HL-60/S4 (cell line): Measurements from ENCODE around the gene CDR2.
"Not testable (repeated sequence)": the region's sequence is repeated elsewhere in the genome, so short reads cannot be mapped to it uniquely, and the experiment has no call there.

ENCODE experiments used
- in situ Hi-C: fragments of 300-500 bp; cut with MboI; formaldehyde crosslinking; loops from 2 replicates; pipeline ENCODE4 v1.14.3; 2022; ENCODE audit warnings: low sequenced_read_pairs

CDR2 gene

DNA sequence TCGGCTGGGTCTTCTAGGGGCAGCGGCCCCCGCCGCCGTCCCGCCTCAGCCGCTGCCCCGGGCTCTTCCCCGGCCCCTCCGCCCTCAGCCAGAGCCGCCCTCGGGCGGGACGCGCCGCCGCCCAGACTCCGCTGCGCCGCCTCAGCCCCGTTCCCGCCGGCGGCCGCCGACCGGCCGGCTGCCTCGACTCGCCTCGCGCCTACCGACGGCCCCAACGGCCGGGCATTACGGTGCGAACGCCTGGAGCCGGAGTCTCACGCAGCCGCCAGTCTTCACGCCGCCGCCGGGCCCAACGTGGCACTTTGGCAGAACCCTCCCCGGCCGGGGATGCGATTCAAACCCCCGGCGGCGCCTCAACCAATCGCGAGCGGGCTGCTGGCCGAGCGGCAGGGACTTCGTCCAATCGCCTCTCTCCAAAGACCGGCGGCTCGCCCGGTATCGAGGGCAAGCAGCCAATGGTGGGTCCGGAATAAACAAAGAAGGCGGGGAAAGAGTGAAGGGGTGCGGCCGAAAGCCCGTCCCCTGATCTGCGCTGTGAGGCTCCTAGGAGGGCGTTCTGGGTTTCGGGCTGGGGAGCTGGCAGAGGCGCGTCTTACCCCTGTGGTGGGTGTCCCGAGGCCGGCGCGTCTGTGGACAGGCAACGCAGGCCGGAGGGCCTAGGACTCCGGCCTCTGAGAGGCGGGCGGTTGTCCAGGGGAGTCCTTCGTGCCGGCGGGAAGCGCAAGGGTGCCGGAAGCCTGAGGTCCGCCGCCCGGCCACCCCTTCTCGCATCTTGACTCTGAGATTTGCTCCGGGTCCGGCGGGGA, at the start of gene CDR2:
Gene CDR2 (minus strand): TSS at position 309 of the 806 bp plus-strand sequence. CDS start 310 bp downstream, outside the sequence.
- in situ Hi-C loops, result no loop called here

DNA sequence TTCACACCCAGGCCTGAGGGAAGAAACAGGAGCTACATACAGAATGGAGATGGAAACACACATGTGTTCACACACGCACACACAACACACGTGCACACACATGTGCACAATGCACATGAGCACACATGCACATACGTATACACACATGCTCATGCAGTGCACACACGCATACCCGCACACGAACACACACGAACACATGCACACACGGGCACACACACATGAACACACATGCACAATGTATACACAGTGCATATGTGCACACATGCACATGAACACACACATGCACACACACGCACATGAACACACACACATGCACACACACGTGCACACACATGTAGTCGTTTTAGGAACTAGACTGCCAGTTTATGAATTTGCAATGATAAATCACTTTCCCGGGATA, 49.3 kb upstream of the CDR2 start:
- in situ Hi-C loops, result no loop called here

DNA sequence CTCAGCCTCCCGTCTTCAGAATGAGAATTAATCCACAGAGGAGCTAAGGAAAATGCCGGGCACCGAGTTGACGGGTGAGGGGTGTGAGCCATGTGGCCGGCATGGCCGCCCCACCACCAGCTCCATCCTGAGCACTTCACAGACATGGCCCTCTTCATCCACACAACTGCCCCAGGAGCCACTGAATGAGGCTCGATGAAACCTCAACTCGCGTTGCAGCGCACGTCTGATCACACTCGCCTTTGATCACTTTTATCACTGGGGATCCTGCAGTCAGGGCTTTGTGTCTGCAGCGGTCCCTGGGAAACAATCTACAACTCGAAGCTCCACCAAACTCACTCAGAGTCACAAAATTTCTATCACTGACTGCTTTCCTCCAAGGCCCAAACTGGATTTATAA, 46.7 kb upstream of the CDR2 start:
- in situ Hi-C loops, result no loop called here

DNA sequence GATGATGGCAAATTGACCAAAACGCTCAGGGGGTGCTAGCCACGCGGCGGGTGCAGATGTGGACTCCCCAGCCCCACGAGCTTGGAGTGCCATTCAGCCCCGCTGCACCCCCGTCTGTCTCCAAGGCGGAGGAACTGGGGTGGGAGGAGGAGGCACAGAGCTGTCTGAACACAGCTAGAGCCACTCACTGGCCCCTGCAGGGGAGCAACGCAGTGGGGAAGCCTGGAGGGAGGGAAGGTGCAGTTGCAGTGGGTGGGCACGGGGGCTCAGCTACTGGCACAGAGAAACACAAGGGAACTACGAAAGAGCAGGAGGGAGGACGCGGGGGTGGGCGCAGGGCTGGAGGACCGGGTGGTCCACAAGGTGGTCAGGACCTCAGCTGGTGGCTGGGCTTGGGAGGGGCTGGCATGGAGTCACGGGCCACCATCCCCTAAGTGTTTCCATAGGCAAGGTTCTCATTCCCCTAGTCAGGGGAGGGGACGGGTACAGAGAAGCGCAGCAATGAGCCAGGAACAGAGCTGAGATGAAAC, 46.3 kb upstream of the CDR2 start:
- in situ Hi-C loops, result no loop called here

DNA sequence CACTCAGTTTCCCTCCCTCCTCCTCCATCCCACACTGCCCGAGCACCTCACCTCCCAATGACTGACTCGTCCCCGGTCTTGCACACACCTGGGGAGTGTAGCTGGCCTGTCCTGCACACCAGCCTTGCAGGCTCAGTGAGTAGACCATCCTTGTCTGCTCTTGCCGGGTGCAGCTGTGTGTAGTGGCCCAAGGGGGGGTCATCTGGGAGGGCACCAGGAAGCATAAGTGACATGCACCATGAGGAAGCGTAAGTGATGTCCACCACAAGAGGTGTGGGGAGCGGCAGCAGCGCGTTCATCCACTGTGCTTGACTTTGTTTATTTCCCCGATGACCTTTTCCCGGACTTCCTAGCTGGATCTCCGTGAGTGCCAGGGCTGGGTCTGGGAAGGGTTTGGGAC, 45.5 kb upstream of the CDR2 start:
- in situ Hi-C loops, result no loop called here

DNA sequence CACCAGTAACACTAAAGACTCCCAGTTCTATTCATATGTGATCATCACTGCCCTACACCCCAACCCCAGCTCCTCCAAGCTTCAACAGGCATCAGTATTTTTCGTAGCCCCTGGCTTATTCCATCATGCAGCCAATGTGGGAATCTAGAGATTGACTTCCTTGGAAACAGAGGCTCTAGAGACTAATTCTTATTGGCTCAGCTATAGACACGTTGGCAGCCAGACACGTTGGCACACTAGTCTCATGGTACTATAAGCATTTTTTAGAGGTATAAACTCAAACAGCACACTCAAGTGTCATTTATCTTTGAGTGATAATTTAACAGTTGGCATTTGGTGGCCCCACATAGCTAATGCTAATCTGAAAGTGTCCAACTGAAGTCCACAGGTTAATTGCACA, 44.4 kb upstream of the CDR2 start:
- in situ Hi-C loops, result no loop called here

DNA sequence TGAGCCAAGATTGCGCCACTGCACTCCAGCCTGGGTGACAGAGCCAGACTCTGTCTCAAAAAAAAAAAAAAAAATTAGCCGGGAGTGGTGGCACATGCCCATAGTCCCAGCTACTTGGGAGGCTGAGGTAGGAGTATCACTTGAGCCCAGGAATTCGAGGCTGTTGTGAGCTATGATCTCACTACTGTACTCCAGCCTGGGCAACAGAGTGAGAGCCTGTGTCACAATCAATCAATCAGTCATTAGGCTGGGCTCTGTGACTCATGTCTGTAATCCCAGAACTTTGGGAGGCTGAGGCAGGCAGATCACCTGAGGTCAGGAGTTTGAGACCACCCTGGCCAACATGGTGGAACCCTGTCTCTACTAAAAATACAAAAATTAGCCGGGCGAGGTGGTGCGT, 43.4 kb upstream of the CDR2 start:
- in situ Hi-C loops, result not testable (repeated sequence)

DNA sequence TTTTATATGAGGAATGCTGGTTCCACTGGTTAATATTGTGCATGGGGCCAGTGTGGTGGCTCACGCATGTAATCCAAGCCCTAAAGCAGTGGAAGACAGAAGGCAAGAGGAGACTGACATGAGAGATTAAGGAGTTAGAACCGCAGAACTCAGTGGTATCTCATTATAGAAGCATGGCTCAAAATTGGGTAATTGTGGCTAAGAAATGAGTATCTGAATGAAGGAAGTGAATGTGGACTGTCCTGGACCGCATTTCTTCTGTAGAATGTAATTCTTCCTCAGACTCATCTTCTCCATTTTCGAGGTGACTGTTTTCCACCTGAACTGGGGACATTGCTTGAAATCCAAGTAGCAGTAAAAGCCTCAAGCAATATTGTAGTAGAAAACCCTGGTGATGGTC, 42.6 kb upstream of the CDR2 start:
- in situ Hi-C loops, result no loop called here

DNA sequence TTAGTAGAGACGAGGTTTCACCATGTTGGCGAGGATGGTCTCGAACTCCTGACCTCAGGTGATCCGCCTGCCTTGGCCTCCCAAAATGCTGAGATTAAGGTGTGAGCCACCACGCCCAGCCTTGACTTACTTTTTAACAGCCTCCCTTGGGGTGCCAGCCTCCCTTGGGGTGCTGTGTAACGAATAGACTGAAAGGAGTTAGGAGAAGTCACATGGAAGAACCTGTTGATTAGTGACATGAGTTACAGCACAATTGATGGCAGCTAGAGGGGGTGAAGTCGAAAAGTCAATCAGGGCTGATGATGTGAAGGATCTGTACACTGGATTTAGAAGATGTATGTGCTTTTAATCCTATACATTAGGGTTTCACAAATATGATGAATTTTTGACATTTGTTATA, 39.4 kb upstream of the CDR2 start:
- in situ Hi-C loops, result no loop called here

DNA sequence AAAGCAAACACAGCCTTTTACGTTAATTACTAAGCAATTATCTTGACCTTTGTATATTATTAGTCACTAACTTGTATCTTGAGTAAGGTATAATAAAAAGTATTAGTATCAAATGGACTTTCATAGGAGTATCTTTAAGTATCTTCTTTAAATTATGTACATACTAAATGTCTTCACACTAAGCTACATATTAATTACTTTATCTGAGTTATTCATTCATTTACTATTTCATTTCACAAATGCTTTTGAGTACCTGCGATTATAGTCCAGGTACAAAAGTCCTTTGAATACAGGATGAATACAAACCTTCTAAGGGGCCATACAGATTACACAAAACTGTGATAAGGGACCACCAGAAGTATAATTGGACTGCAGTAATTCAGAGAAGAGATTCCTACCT, 33.1 kb upstream of the CDR2 start:
- in situ Hi-C loops, result no loop called here

DNA sequence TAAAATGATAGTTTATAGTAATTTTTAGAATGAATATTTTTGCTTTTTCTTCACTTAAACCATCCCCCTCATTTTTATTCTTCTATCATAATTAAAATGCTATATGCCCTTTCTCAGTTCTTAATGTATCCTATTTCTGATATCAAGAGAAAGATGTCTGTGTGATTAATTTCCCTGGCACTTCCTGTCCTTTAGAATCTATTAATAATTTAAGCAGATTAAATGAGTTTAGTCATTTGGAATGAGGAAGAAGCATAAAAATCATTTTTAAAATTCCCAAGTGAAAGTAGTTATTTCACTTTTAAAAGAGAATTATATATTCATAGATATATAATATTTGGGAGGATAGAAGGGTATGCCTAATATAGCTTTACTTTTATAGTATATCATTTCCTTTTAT, 27.8 kb upstream of the CDR2 start:
- in situ Hi-C loops, result no loop called here

DNA sequence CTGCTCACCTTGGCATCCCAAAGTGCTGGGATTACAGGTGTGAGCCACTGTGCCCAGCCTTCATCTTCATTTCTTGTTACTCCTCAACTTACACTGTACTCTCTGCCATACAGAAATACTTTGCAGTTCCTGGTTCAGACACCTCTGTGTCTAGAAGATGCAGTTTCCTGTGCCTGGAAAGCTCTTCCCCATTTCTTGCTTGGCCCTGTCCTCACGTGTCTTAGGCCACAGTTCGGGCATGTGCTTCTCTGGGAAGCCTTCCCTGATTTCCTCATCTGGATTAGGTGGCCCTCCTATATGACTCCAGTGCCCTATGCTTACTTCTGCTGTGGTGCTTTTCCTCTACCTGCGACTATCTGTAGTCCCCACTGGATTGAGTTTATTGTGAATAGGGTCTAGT, 26.5 kb upstream of the CDR2 start:
- in situ Hi-C loops, result no loop called here

DNA sequence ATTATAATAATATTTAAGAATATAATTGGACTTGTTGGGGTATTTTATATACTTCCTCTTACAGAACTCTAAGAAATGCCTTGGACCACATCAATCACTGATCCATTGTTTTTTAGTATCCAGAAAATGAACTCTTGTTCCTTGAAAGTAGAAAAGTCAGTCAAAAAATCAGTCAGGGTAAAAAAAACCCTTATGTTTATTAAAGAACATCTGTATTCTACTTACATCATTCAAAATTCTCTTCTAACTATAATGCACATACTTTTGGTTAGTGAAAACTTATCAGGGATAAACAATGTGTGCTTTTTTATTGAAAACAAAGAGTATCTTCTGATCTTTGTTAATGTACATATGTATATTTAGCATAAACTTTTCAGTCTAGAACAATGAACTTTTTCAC, 23.5 kb upstream of the CDR2 start:
- in situ Hi-C loops, result no loop called here

DNA sequence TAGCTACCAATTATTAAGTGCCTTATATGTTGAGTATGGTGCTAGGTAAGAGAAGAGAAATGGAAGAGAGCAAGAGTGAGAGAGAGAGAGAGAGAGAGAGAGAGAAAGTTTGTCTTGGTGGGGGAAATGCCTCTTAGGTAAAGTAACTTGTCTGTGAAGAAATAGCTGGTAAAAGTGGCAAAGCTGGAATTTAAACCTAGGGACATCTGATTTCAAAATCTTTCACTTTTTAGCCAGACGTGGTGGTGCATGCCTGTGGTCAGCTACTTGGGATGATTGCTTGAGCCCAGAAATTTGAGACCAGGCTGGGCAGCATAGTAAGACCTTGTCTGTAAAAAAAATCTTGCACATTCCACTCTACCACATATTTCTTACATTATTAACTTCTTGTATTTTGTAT, 23.0 kb upstream of the CDR2 start:
- in situ Hi-C loops, result no loop called here

DNA sequence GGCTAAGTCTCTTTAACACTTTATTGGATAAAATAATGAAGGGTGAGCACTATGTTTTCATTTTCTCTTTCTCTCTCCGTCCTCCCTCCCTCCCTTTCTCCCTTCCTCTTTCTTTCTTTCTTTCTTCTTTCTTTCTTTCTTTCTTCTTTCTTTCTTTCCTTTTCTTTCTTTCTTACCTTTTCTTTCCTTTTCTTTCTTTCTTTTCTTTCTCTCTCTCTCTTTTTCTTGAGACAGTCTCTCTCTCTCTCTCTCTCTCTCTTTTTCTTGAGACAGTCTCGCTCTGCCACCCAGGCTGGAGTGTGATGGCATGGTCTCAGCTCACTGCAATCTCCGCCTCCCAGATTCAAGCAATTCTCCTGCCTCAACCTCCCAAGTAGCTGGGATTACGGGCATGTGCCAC, 21.5 kb upstream of the CDR2 start:
- in situ Hi-C loops, result no loop called here

DNA sequence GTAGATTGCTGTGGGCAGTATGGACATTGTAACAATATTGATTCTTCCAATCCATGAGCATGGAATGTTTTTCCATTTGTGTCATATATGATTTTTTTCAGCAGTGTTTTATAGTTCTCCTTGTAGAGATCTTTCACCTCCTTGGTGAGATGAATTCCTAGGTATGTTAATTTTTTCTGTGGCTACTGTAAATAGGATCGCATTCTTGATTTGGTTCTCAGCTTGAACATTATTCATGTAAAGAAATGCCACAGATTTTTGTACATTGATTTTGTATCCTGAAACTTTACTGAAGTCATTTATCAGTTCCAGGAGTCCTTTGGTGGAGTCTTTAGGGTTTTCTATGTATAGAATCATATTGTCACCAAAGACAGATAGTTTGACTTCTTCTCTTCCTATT, 19.7 kb upstream of the CDR2 start:
- in situ Hi-C loops, result no loop called here

DNA sequence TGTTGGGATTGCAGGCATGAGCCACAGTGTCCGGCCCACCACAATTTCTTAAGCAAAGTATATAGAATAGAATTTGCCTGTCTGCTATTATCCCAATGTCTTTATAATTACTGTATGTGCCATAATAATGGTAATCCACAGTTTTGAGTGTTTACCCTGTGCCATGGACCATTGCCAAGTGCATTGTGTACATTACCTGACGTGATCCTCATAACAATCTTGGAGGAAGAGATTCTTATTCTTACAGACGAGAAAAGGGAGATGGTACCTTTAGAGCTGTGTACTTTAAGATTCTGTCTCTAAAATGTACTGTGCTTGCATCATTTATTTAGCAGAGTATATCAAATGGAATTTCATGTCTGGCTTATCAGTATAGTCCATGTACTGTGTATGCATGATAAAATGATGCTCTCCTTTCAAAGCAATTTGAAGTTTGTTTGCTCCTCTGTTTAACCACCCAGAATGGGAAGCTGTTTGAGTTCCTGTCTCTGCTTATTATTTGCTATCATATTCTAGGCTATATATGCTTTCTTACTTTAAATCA, 13.8 kb upstream of the CDR2 start:
- in situ Hi-C loops, result no loop called here

DNA sequence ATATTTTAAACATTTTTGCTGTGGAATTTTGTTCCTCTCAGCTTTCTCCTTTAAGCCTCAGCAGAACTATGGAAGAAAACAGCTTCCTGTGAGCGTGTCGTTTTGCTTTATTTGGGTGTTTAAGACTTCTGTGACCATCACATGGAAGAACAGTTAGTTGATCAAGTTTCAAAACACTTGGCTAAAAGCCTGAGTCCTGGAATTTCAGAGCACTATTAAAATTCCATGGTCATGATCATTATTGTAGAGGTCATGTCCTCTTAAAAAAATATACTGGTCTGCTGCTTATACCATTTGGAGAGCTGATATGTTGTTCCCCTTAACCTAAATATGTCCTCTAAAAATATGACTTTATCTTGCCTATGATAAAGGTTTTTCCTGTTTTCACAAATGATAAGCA, 12.6 kb upstream of the CDR2 start:
- in situ Hi-C loops, result no loop called here

DNA sequence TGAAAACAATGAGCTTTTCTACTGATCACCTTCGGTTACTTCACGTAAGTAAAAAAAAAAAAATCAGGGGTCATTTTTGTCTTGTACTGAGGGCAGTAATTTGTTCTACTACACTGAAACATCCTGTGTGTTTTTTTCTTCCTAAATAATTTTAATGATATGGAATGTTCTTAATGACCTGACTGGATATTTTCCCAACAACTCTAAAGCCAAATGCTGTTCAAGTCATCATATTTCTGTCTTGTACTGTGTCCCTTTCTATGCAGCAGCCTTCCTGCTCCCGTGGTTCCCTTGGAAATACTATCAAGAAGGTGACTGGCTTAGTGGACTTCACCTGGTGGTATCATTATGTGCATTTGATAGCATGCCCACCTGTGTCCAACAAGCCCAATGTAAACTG, 10.8 kb upstream of the CDR2 start:
- in situ Hi-C loops, result no loop called here

DNA sequence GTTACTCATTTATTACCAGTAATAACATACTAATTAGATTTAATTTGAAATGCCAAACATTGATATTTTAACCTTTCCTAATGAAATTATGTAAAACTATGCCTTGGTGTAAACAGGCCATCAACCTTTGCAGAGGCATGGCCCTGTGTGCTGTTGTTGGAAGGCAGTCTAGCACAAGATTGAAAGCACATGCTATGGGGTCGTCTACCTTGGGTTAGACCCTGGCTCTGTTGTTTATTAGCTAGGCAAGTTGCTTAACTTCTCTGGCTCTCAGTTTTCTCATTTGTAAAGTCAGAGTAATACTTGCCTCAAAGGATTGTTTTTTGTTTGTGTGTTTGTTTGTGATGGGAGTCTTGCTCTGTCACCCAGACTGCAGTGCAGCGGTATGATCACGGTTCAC, 9.4 kb upstream of the CDR2 start:
- in situ Hi-C loops, result no loop called here

DNA sequence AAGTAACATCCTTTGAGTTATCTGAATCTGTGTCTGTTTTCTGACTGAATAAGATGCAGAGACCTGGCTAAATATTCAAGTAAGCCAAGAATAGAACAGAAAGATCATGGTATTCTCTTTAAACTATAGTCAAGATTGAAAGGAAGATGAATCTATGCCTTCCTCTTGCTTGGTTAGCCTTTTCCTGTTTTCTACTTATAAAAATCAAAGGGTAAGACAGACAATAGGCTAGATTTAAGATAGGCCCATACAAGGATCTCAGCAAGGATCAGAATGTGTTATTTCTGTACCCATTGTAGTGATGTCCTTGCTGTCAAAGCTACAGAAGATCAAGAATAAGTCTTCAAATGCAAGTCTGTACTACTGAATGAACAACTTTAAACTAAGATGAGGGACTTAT, 7.0 kb upstream of the CDR2 start:
- in situ Hi-C loops, result no loop called here

DNA sequence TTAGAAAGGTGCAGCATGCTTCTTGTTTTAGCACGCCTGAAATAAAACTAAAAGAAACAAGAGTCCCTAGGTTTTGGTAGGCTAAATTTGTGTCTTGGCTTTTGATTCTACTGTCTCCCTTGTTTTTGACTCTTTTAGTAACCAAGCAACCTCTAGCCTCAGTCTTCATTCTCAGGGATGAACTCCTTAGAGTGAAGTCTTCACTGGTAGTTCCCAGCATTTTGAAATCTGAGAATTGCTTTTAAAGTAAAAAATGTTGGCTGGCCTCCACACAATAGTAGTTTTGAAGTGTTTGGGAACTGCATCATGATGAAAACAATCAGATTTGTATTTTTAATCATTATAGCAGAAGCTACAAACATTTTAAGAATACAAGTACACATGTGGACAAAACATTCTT, 6.1 kb upstream of the CDR2 start:
- in situ Hi-C loops, result no loop called here

DNA sequence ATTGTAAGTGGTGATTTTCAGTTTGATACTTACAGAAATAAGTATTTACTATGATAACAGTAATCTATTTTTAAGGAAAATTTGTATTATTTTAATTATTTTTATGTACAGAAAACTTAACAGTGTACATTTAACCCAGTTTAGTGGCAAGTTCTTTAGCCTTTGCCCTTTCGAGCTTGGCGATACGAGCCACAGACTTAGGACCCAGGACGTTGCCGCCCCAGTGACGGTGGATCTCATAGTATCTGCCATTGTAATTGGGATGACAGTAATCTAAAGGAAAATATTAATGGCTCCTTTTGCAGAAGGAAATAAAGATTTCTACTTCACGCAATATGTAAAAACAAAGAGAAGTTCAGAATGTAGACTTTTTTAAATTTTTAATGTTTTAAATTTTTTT, 5.2 kb upstream of the CDR2 start:
- in situ Hi-C loops, result no loop called here
